ENCODE measurements around the gene SNAPC2. TPM values are rescaled to one million over a fixed set of nuclear protein-coding genes. Genes with fewer than 3 reads are reported as not detected.
A peak's percentile ranks its signal among the peaks of the same experiment; 100 is the strongest.

SNAPC2 gene
- total and polyA plus RNA-seq, 2 of the 13 experiments (the other 11 are each of a cell fraction or from before 2014, with no cell fraction given) = 10.2 to 12.7 TPM

DNA sequence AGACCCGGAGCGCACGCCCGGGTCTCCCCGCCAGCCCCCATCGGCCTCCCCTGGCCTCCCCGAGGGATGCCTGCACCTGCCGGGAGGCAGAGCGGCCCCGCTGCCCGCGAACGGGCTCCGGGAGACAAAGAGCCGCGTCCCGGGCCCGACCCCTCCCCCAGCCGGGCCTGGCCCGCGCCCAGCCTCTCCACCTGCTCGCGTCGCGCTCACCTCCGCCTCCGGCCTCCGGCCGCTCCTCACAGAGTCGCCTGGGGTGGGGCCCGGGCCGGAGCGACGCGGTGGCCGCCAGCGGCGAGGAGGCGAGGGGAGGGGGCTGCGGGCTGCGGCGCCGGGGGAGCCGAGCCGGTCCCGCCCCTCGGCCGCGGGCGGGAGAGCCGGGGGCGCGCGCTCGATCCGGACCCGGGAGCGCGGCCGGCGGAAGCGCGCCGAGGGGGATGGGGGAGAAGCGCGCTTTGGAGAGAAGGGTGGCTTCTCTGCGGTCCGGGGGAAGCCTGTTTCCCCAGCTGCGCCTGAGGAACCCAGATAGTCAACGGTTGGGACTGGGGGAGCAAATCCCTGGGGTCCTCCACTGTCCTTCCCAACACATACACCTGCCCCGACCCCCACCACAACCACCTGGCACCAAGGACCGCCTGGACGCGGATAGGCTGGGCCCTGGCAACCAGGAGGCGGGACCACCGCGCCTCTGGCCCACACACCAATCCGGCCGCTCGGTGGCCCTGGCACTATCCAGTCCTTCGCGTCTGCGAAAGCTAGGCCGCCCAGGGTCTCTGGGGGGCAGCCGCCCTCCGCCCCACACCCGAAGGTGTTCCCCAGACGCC, 45.9 kb upstream of the SNAPC2 start, which contains the start of gene PRR36 (continued):
- TF ChIP-seq, protein P1, sequence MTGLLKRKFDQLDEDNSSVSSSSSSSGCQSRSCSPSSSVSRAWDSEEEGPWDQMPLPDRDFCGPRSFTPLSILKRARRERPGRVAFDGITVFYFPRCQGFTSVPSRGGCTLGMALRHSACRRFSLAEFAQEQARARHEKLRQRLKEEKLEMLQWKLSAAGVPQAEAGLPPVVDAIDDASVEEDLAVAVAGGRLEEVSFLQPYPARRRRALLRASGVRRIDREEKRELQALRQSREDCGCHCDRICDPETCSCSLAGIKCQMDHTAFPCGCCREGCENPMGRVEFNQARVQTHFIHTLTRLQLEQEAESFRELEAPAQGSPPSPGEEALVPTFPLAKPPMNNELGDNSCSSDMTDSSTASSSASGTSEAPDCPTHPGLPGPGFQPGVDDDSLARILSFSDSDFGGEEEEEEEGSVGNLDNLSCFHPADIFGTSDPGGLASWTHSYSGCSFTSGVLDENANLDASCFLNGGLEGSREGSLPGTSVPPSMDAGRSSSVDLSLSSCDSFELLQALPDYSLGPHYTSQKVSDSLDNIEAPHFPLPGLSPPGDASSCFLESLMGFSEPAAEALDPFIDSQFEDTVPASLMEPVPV (CRISPR knock-in tag; IDR thresholded peaks at IDR 0.05) = no peak
- TF ChIP-seq ZNF607 (CRISPR knock-in tag; IDR thresholded peaks at IDR 0.05; ENCODE audit: borderline replicate concordance) (no peak), ZMYM4 (CRISPR knock-in tag; IDR thresholded peaks at IDR 0.05) (0 out of 2 replicates have a peak, but pooled peaks have one; percentile 42), SOX13 (IDR thresholded peaks at IDR 0.05) (no peak), SOX13 (CRISPR knock-in tag; conservative IDR thresholded peaks at IDR 0.05 in 1 of 2, IDR thresholded peaks at IDR 0.05 in 1 of 2) (no peak), ZBTB7B (CRISPR knock-in tag; IDR thresholded peaks at IDR 0.05) (0 out of 2 replicates have a peak, but pooled peaks have one; percentile 57), ZNF709 (CRISPR knock-in tag; IDR thresholded peaks at IDR 0.05) (peak; percentile 76; the same call in 1 of the 2 replicates), NFE2 (CRISPR knock-in tag; IDR thresholded peaks at IDR 0.05) (no peak), KDM2A (CRISPR knock-in tag; IDR thresholded peaks at IDR 0.05; ENCODE audit: borderline replicate concordance, low read depth) (peak; percentile 52; the same call in 1 of the 2 replicates), MAZ (IDR thresholded peaks at IDR 0.05; ENCODE audit: borderline replicate concordance, low read depth, low read length) (no peak), MAZ (CRISPR knock-in tag; IDR thresholded peaks at IDR 0.05; ENCODE audit: low read depth) (peak; percentile 50; the same call in 1 of the 2 replicates), IKZF4 (CRISPR knock-in tag; IDR thresholded peaks at IDR 0.05; ENCODE audit: borderline replicate concordance, low read depth, not compliant biosample characterization) (no peak), ZNF879 (CRISPR knock-in tag; IDR thresholded peaks at IDR 0.05) (no peak), POLR2AphosphoS5 (IDR thresholded peaks at IDR 0.05; ENCODE audit: low read depth, low read length) (no peak), ETV5 (CRISPR knock-in tag; IDR thresholded peaks at IDR 0.05; ENCODE audit: borderline replicate concordance) (no peak), MAFK (conservative IDR thresholded peaks at IDR 0.05 in 1 of 2, IDR thresholded peaks at IDR 0.05 in 1 of 2; ENCODE audit: low read length in 2 of 2) (no peak), RNF219 (CRISPR knock-in tag; IDR thresholded peaks at IDR 0.05) (no peak), ARNT (IDR thresholded peaks at IDR 0.05) (no peak), ZNF720 (CRISPR knock-in tag; IDR thresholded peaks at IDR 0.05) (no peak), ZNF556 (CRISPR knock-in tag; IDR thresholded peaks at IDR 0.05; ENCODE audit: borderline replicate concordance) (no peak), ZNF431 (CRISPR knock-in tag; IDR thresholded peaks at IDR 0.05; ENCODE audit: borderline replicate concordance, low read depth) (0 out of 2 replicates have a peak, but pooled peaks have one; percentile 47), THAP11 (CRISPR knock-in tag; IDR thresholded peaks at IDR 0.05) (0 out of 2 replicates have a peak, but pooled peaks have one; percentile 8), NCOR1 (IDR thresholded peaks at IDR 0.05; ENCODE audit: borderline replicate concordance, low read length) (no peak), GABPB1 (CRISPR knock-in tag; IDR thresholded peaks at IDR 0.05) (peak; percentile 34; the same call in 1 of the 2 replicates)
- TF ChIP-seq, protein P2, sequence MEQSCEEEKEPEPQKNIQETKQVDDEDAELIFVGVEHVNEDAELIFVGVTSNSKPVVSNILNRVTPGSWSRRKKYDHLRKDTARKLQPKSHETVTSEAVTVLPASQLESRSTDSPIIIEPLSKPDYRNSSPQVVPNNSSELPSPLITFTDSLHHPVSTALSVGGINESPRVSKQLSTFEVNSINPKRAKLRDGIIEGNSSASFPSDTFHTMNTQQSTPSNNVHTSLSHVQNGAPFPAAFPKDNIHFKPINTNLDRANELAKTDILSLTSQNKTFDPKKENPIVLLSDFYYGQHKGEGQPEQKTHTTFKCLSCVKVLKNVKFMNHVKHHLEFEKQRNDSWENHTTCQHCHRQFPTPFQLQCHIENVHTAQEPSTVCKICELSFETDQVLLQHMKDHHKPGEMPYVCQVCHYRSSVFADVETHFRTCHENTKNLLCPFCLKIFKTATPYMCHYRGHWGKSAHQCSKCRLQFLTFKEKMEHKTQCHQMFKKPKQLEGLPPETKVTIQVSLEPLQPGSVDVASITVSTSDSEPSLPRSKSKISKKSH (CRISPR knock-in tag; IDR thresholded peaks at IDR 0.05; ENCODE audit: borderline replicate concordance) = no peak
